ENCODE results near the gene TSHZ2.

DNA sequence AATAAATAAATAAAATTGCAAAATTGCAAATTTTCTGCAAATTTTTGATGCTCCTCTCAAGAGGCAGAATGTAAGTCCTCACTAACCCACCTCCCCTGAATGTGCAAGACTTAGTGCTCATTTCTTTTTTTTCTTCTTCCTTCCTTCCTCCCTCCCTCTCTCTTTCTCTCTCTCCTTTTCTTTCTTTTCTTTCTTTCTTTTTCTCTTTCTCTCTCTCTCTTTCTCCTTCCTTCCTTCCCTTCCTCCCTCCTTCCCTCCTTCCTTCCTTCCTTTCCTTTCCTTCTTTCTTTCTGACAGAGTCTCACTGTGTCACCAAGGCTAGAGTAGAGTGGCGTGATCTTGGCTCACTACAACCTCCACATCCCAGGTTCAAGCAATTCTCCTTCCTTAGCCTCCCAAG, 561.3 kb downstream of the TSHZ2 start:
- TF ChIP-seq, protein P1, sequence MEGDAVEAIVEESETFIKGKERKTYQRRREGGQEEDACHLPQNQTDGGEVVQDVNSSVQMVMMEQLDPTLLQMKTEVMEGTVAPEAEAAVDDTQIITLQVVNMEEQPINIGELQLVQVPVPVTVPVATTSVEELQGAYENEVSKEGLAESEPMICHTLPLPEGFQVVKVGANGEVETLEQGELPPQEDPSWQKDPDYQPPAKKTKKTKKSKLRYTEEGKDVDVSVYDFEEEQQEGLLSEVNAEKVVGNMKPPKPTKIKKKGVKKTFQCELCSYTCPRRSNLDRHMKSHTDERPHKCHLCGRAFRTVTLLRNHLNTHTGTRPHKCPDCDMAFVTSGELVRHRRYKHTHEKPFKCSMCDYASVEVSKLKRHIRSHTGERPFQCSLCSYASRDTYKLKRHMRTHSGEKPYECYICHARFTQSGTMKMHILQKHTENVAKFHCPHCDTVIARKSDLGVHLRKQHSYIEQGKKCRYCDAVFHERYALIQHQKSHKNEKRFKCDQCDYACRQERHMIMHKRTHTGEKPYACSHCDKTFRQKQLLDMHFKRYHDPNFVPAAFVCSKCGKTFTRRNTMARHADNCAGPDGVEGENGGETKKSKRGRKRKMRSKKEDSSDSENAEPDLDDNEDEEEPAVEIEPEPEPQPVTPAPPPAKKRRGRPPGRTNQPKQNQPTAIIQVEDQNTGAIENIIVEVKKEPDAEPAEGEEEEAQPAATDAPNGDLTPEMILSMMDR (IDR thresholded peaks at IDR 0.05; ENCODE audit: low read depth, low read length): no peak
- no peak for TF ChIP-seq EZH2phosphoT487 (IDR thresholded peaks at IDR 0.05; ENCODE audit: low read depth)
